OCI-LY1 (cell line): ENCODE data around the gene PLPP1.

Source experiments
- CTCF ChIP-seq: fragments of 200-600 bp; sonication (generic), shearing (Covaris generic); IDR thresholded peaks from 2 replicates; pipeline ENCODE4 v1.5.1; 2017; ENCODE audit warnings: mild to moderate bottlenecking, antibody characterized with exemption, low read length, moderate library complexity, mixed read lengths
- EZH2 ChIP-seq: fragments of 200-600 bp; sonication (generic), shearing (Covaris generic); IDR thresholded peaks from 2 replicates; pipeline ENCODE4 v1.8.0; 2017; ENCODE audit warnings: borderline replicate concordance, mixed run types, mild to moderate bottlenecking, antibody characterized with exemption, low read length, moderate library complexity, mixed read lengths

GRCh38 chr5:55540024-55540423 is 5.3 kb upstream of the PLPP1 start:
- TF ChIP-seq CTCF = no peak
- TF ChIP-seq EZH2 = no peak
